DMS153 treated with DMSO at 0.1 percent for 48 hours (cell line): ENCODE data around the gene TPCN2.

Source experiments
- DNase-seq: peaks from one replicate; lab custom pipeline; 2025; ENCODE audit not compliant: unreplicated experiment; lab: John Stamatoyannopoulos, UW

TPCN2 gene

GRCh38 chr11:69159150-69159852, 110.6 kb downstream of the TPCN2 start:
- no peak for DNase-seq

GRCh38 chr11:69160296-69161116, 111.8 kb downstream of the TPCN2 start:
- DNase-seq: no peak

- DNase-seq: no peak
These were observed 112.3 kb downstream of the TPCN2 start for GRCh38 chr11:69161117-69161407.

- DNase-seq: no peak
These were observed 113.8 kb downstream of the TPCN2 start for GRCh38 chr11:69162505-69162904.

GRCh38 chr11:69163842-69164241, 115.1 kb downstream of the TPCN2 start:
- no peak for DNase-seq

- no peak for DNase-seq
These were observed 116.1 kb downstream of the TPCN2 start for GRCh38 chr11:69164824-69165223.

GRCh38 chr11:69165775-69166174, 117.0 kb downstream of the TPCN2 start:
- no peak for DNase-seq

GRCh38 chr11:69166218-69167115, 117.7 kb downstream of the TPCN2 start:
- DNase-seq: no peak

- DNase-seq: no peak
These were observed 118.6 kb downstream of the TPCN2 start for GRCh38 chr11:69167130-69167915.

- no peak for DNase-seq
These were observed 119.4 kb downstream of the TPCN2 start for GRCh38 chr11:69167916-69168691.

GRCh38 chr11:69169479-69169878, 120.7 kb downstream of the TPCN2 start:
- DNase-seq: no peak

GRCh38 chr11:69170704-69171103, 122.0 kb downstream of the TPCN2 start:
- DNase-seq: no peak

GRCh38 chr11:69171476-69172240, 122.9 kb downstream of the TPCN2 start:
- DNase-seq: no peak

- DNase-seq: no peak
These were observed 123.9 kb downstream of the TPCN2 start for GRCh38 chr11:69172674-69173073.

- no peak for DNase-seq
These were observed 124.6 kb downstream of the TPCN2 start for GRCh38 chr11:69173331-69173730.

GRCh38 chr11:69173925-69174581, 125.3 kb downstream of the TPCN2 start:
- DNase-seq: no peak

- DNase-seq: no peak
These were observed 126.1 kb downstream of the TPCN2 start for GRCh38 chr11:69174841-69175240.

- DNase-seq: peak; percentile 63
These were observed 130.2 kb downstream of the TPCN2 start for GRCh38 chr11:69178819-69179482.
